Smooth muscle cell (in vitro differentiated cells): ENCODE results near the gene EAF1. TPM values are rescaled to one million over a fixed set of nuclear protein-coding genes. Genes with fewer than 3 reads are reported as not detected.

Source experiments
- DNase-seq: peaks from one replicate; lab custom pipeline; 2025; ENCODE audit not compliant: unreplicated experiment; lab: John Stamatoyannopoulos, UW
- H2AFZ ChIP-seq: fragments of 200-600 bp; sonication (generic); 2 replicates; pipeline ENCODE4 v1.6.0; 2016; ENCODE audit warnings: antibody characterized with exemption, low read depth, mild to moderate bottlenecking
- H3F3A ChIP-seq: fragments of 200-600 bp; sonication (generic); 2 replicates; pipeline ENCODE4 v1.6.0; 2017; ENCODE audit warnings: antibody characterized with exemption, low read depth
- H3K27ac ChIP-seq: fragments of 200-600 bp; sonication (generic); 2 replicates; pipeline ENCODE4 v1.5.1; 2016; ENCODE audit warnings: low read depth, mild to moderate bottlenecking
- H3K27me3 ChIP-seq: fragments of 200-600 bp; sonication (generic); 2 replicates; pipeline ENCODE4 v1.6.1; 2016; ENCODE audit warnings: low read depth, mild to moderate bottlenecking
- H3K36me3 ChIP-seq: fragments of 200-600 bp; sonication (generic); 2 replicates; pipeline ENCODE4 v1.5.1; 2016; ENCODE audit warnings: low read depth
- H3K4me1 ChIP-seq: fragments of 200-600 bp; sonication (generic); 2 replicates; pipeline ENCODE4 v1.5.1; 2016; ENCODE audit warnings: low read depth
- H3K4me2 ChIP-seq: fragments of 200-600 bp; sonication (generic); 2 replicates; pipeline ENCODE4 v1.6.0; 2016; ENCODE audit warnings: mild to moderate bottlenecking
- H3K4me3 ChIP-seq: fragments of 200-600 bp; sonication (generic); 2 replicates; pipeline ENCODE4 v1.5.1; 2016; ENCODE audit warnings: mild to moderate bottlenecking
- H3K79me2 ChIP-seq: fragments of 200-600 bp; sonication (generic); 2 replicates; pipeline ENCODE4 v1.6.0; 2016; ENCODE audit warnings: low read depth, mild to moderate bottlenecking
- H3K9ac ChIP-seq: fragments of 200-600 bp; sonication (generic); 2 replicates; pipeline ENCODE4 v1.6.0; 2016; ENCODE audit warnings: low read depth
- H3K9me3 ChIP-seq: fragments of 200-600 bp; sonication (generic); replicated peaks from 2 replicates; pipeline ENCODE4 v1.5.1; 2016; ENCODE audit warnings: low read depth
- H4K20me1 ChIP-seq: fragments of 200-600 bp; sonication (generic); 2 replicates; pipeline ENCODE4 v1.6.0; 2016; ENCODE audit warnings: low read depth
- WGBS: methylation state at CpG from one replicate; pipeline ENCODE4 v1.1.7; 2016; ENCODE audit warnings: low lambda C conversion rate; 5-methylcytosine and 5-hydroxymethylcytosine counted together
- polyA plus RNA-seq: library from polyadenylated mRNA; unstranded; fragments of >200 nt; fragmentation: Nextera tagmentation; extraction: Ambion mirVana; gene quantifications from 2 replicates; pipeline ENCODE4 v1.2.1, GENCODE V29; 2016
- total RNA-seq: library from RNA; depleted of rRNA; stranded (reverse); fragments of >200 nt; gene quantifications from 2 replicates; pipeline ENCODE4 v1.2.3, GENCODE V29; 2014
- TF ChIP-seq, protein P1 (sequence below): fragments of 200-600 bp; sonication (generic); IDR thresholded peaks from 2 replicates; pipeline ENCODE4 v1.5.1; 2017; ENCODE audit warnings: borderline replicate concordance, mild to moderate bottlenecking, antibody characterized with exemption; ENCODE audit not compliant: insufficient read depth, poor library complexity, severe bottlenecking

Gene EAF1
- total and polyA plus RNA-seq, 2 experiments from 2014 or later = 9.5 to 22.1 TPM

DNA sequence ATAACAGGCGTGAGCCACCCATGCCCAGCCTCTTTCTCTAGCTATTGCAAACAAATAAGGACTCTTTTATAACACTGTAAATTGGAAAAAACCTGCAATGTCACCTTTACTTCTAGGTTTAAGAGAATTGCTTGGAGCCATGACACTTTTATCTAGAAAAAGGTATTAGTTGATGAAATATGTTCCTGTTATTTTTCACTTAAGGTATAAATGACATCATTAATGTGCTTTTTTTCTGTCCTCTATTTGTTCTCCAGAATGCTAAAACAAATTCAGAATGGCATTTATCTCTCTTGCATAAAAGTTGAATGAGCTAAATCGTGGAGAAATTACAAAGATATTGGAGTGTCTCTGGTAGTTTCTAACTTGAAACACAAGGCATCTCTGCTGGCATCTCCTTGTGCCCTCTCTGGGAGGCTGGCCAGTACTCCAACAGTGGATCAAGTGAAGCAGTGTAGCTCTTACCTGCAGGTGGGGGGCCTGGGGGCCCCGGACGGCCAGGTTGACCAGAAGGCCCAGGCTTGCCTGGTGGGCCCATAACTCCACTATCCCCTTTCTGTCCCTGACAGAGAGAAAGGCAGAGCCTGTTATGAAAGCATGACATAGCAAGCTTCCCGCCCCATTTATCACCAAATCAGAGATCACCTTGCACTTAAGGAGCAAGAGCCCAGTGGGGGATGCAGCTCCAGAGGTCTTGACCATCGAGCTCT lies 38.6 kb downstream of the EAF1 start:
- Histone ChIP-seq H3K79me2 (no peaks in the 10 kb centered on the region), H3K9ac (no peak overlapping the region), H3K27ac (no peak overlapping the region), H3F3A (no peaks in the 10 kb centered on the region), H2AFZ (no peak overlapping the region), H3K9me3 (no peaks in the 10 kb centered on the region), H3K4me1 (no peaks in the 10 kb centered on the region), H4K20me1 (no peaks in the 10 kb centered on the region), H3K36me3 (no peaks in the 10 kb centered on the region), H3K4me2 (no peak overlapping the region), H3K27me3 (no peaks in the 10 kb centered on the region), H3K4me3 (no peak overlapping the region)
- TF ChIP-seq, protein P1, sequence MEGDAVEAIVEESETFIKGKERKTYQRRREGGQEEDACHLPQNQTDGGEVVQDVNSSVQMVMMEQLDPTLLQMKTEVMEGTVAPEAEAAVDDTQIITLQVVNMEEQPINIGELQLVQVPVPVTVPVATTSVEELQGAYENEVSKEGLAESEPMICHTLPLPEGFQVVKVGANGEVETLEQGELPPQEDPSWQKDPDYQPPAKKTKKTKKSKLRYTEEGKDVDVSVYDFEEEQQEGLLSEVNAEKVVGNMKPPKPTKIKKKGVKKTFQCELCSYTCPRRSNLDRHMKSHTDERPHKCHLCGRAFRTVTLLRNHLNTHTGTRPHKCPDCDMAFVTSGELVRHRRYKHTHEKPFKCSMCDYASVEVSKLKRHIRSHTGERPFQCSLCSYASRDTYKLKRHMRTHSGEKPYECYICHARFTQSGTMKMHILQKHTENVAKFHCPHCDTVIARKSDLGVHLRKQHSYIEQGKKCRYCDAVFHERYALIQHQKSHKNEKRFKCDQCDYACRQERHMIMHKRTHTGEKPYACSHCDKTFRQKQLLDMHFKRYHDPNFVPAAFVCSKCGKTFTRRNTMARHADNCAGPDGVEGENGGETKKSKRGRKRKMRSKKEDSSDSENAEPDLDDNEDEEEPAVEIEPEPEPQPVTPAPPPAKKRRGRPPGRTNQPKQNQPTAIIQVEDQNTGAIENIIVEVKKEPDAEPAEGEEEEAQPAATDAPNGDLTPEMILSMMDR = no peak
- 95% methylated on average over 6 of the region's 6 CpGs for WGBS
- no peak for DNase-seq

DNA sequence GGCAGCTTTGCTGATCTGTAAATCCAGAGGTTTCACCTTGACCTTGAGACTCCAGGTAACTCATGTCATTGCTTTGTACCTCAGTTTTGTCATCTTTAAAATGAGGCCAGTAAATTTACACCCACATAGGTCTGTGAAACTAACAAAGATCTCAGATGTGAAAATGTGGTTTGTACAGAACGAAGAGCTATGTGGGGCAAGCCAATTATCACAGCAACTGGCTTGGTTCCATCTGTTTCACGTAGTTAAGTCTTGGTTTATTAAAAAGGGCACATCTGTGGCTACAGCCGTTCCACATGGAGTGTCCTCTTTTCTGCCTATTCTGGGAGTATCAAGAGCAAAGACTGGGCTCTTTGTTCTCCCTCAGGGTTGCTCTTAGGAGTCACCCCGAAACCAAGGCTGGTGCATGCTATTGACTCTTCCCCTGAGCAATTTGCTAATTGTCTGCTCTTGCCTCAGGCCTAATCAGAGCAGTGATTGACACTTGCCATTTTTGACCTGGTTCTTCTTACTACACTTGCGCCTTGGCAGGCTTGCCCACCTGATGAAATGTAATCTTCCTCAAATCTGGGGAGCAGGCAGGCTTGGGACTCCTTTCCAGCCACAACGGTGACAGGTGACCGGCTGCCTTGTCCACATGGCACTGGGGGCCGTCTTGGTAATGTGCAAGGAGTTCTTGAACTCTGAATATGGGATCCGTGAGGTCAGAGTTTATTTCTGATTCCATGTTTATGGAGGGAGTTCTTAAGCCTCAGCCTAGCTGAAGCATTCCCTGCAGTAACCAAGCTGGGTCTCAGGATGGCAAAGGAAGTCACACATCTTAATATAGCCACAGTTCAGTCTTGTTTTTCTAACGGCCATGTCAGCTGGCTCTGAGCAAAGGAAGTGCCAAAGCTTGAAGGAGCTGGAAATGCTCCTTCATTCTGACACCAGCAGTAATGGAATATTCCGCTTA lies 40.1 kb downstream of the EAF1 start:
- DNase-seq = no peak
- 84% methylated on average over 11 of the region's 11 CpGs for WGBS
- H3K9ac ChIP-seq = no peak overlapping the region

DNA sequence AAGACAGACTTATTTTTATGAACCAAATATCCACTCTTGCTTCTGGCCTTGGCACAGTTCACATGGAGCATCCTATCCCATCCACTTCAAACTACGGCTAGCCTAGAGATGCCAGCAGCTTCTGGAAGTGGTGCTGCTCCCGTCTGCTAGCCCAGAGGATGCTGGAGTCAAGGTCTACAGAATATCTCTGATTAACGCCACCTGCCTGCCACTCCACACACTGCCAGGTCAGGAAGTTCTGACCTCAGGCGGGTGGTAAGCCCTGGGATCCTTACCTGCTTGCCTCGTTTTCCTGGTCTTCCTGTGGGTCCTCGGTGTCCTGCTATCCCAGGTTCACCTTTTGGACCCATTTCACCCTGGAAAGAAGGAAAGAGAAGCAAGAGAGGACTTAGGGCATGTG lies 42.9 kb downstream of the EAF1 start:
- no peak overlapping the region for H3K4me3 ChIP-seq
- 80% methylated on average over 6 of the region's 6 CpGs for WGBS

More for the DNA sequence above, 40.1 kb downstream of the EAF1 start:
- no peak overlapping the region for H3K27ac ChIP-seq
- no peaks in the 10 kb centered on the region for H4K20me1 ChIP-seq
- no peaks in the 10 kb centered on the region for H3K36me3 ChIP-seq
- no peak overlapping the region for H3K4me2 ChIP-seq
- H3K79me2 ChIP-seq = no peaks in the 10 kb centered on the region
- no peaks in the 10 kb centered on the region for H3K4me1 ChIP-seq
- H2AFZ ChIP-seq = no peak overlapping the region
- no peak overlapping the region for H3K4me3 ChIP-seq
- H3K9me3 ChIP-seq = no peaks in the 10 kb centered on the region
- TF ChIP-seq, protein P1 = no peak
- no peaks in the 10 kb centered on the region for H3K27me3 ChIP-seq
- no peaks in the 10 kb centered on the region for H3F3A ChIP-seq

More for the DNA sequence above, 42.9 kb downstream of the EAF1 start:
- no peak overlapping the region for H3K4me2 ChIP-seq
- no peaks in the 10 kb centered on the region for H3K36me3 ChIP-seq
- H3F3A ChIP-seq = no peaks in the 10 kb centered on the region
- no peak for DNase-seq
- H3K27ac ChIP-seq = no peak overlapping the region
- no peaks in the 10 kb centered on the region for H3K79me2 ChIP-seq
- H3K9me3 ChIP-seq = no peaks in the 10 kb centered on the region
- H2AFZ ChIP-seq = no peak overlapping the region
- H3K9ac ChIP-seq = no peak overlapping the region
- TF ChIP-seq, protein P1 = no peak
- no peaks in the 10 kb centered on the region for H3K27me3 ChIP-seq
- no peaks in the 10 kb centered on the region for H4K20me1 ChIP-seq
- no peaks in the 10 kb centered on the region for H3K4me1 ChIP-seq
